Fibroblast of mammary gland (primary cell): ENCODE data around the gene UCP1.
A peak's percentile ranks its signal among the peaks of the same experiment; 100 is the strongest.
"Not testable (repeated sequence)": the region's sequence is repeated elsewhere in the genome, so short reads cannot be mapped to it uniquely, and the experiment has no call there.

Source experiments
- DNase-seq: peaks from one replicate; pipeline ENCODE4 v3.0.0-alpha.2; 2010; ENCODE audit warnings: low read depth
- H3K4me3 ChIP-seq: 2 replicates; pipeline ENCODE4 v1.5.1; 2011; ENCODE audit warnings: low read depth, mild to moderate bottlenecking, low read length, moderate library complexity; ENCODE audit not compliant: control insufficient read depth
- CTCF ChIP-seq: conservative IDR thresholded peaks from 2 replicates; pipeline ENCODE4 v1.5.1; 2011; ENCODE audit warnings: low read depth, low read length, inconsistent platforms; ENCODE audit not compliant: control insufficient read depth, insufficient read depth

Gene UCP1

DNA sequence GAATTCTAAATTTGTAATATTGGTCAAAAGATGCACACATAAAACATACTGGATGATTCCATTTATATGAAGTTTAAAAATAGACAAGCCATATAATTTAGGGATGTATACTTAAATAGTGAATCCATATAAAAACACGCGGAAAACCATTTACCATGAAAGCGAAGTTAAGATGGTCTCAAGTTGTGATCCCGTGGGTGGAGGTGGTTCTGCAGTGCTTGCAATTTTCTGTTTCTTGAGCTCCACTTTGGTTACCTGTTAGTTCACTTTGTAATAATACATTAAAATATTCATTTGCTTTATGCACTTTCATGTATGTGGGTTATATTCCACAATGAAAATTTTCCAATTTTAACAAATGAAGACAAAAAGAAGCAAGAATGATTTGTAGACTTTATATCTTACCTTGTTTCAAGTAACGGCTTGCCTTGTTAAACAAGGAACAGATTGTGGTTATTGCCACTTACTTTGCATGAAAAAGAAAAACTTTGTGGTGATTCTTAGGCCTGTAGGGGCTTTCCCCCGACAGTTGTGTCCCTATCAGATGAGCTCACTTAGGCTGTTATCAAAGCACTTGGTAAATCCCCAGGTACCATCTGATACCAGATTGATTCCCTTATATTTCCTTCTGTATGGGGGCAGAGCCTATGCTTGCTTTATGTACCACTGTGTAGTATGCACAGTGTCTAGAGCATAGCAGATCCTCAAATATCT is 12.2 kb downstream of the UCP1 start:
- DNase-seq = no peak
- H3K4me3 ChIP-seq = no peak overlapping the region
- TF ChIP-seq CTCF = no peak

- H3K4me3 ChIP-seq = no peak overlapping the region
- TF ChIP-seq CTCF = no peak
- peak; percentile 36 for DNase-seq
Observed at GRCh38 chr4:140533951-140534480, 34.7 kb downstream of the UCP1 start.

DNA sequence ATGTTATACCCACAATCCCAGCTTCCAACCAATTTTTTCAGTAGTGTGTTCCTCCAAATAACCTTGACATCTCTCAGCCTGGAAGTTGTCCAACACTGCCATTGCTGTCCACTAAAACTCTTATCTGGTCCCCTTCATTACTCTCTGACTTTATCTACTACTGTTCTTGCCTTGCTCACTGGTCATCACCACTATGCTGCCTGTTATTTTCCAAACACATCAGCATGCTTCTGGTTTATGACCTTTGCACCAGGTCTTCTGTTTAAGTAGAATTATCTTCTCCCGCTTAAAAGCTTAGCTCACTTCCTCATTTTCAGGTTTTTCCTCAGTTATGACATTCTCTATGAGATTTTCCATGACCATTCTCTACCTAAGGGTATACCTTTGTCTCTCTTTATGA is 39.3 kb downstream of the UCP1 start:
- TF ChIP-seq CTCF = no peak
- DNase-seq = no peak
- H3K4me3 ChIP-seq = no peak overlapping the region

DNA sequence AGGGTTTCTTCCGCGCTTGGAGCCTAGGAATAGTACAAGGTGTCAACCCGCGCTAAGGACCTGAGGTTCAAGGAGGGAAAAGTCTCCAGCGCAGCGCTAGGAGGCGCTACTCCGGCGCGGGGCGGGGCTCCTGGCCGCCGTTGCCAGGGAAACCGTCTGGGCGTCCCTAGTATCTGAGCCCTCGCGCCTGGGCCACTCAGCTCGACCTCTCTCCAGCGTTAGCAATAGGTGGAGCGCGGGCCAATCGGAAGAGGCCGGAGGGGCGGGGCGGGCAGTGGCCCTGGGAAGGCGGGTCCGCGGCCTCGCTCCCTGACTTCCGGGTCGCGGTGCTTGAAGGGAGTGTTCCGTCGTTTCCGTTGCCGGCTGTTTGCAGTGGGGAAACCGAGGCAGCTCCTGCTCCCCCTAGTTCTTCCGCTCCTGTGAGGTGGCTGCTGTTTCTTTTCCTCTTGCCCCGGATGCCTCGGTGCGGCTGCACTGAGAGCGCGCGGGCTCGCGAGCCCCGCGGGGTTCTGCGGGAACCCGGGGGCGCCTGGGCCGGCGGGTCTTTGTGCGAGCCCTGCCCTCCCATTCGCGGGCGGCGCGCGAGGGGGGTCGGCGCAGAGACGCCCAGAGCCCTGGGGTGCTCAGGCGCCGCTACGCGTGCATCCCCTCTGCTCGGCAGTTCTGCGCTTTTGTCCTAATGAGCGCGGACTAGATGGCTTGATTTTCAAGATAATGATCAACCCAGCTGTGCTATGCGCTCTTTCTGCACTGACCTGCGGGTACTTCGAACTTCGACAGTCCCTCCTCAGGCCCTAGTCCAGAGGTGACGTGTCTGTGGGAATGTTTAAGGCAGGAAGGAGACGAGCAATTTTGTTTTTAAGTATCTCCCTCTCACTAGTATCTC is 44.7 kb downstream of the UCP1 start, which contains the start of gene ELMOD2:
Gene ELMOD2 (plus strand): TSS at position 312 of the 886 bp plus-strand sequence. CDS start 1,261 bp downstream, outside the sequence.
- peak; percentile 85 for TF ChIP-seq CTCF
- peak; percentile 95 for DNase-seq
- H3K4me3 ChIP-seq = peak within 1 kb of the TSS; percentile 82

DNA sequence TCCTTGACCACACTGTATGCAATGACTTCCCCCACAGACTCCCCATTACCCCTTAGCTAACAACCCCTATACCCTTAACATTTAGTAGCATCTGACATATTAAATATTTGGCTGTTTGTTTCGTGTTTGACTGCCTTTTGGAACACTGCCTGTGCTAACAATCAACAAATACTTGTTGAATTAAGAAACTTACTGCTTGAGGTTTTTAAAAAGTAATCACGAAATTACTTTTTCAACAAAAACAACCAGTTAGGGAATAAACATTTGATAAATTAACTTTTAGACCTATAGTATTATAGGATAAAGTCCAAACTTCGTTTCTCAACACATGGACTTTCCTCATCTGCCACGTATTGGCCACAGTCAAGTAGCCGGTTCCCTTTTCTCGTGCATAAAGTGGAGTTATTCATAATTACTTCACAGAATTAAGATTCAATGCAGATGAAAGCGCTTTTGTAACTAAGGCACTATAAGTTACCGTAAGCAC is 45.3 kb downstream of the UCP1 start:
- DNase-seq = no peak
- peak overlapping the region; percentile 47 for H3K4me3 ChIP-seq
- TF ChIP-seq CTCF = no peak

- TF ChIP-seq CTCF = no peak
- H3K4me3 ChIP-seq = no peak overlapping the region
- no peak for DNase-seq
Observed at GRCh38 chr4:140515423-140515822, 53.3 kb downstream of the UCP1 start.

- not testable (repeated sequence) for DNase-seq, H3K4me3 ChIP-seq
Observed at GRCh38 chr4:140513765-140514164, 55.0 kb downstream of the UCP1 start.
